ENCODE data around the gene CDYL. TPM values are rescaled to one million over a fixed set of nuclear protein-coding genes. Genes with fewer than 3 reads are reported as not detected.

Gene CDYL
- total RNA-seq, 2 experiments from 2014 or later, result 25.0 to 33.6 TPM

DNA sequence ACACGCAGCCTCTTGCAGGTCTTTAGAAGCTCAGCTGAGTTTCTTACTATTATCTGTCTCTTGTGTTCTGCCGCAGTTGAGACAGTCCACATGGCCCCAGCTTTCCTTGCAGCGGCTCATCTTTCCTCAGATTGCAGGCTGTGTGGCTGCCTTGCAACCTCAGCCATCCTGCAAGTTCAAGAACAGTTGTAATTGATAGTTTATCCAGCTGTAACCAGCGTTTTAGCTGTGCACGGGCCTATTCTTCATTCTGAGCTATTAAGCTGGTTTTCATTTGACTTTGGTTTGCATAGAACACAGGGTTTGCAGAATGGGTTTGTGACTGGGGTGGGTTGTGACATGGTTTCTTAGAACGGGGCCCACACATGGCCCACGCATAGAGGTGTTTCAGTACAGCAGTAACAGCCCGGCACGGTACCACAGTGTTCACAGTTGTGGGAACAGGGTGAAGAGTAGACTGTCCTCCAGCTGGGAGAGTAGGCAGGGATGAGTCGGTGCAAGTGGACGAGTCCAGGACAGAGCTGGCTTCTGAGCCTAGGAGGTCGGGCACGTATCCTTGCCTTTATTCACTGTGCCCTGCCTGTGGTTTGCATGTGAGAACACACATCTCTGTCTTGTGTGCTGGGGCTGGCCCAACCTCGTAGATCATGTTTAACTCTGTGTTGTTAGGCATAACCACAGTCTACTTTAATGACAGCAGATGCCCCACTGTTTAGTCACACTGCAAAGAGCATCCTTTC lies 138.4 kb downstream of the CDYL start:
- no peak for DNase-seq
- no peaks in the 10 kb centered on the region for H3K27me3 Mint-ChIP-seq
- POLR2A ChIA-PET, result no interaction called here
- peaks cover 36% of the 10 kb centered on the region for H3K4me1 Mint-ChIP-seq
- no peak overlapping the region for H3K4me3 Mint-ChIP-seq
- CTCF ChIA-PET, result interaction anchor here (0.9 kb wide), 1 partner anchor 21 kb away, joined by 3 read pairs; no protein-coding TSS in a partner anchor
- peaks cover 11% of the 10 kb centered on the region for H3K36me3 Mint-ChIP-seq (ENCODE audit: low read depth)
- H3K27ac Mint-ChIP-seq, result no peak overlapping the region
- no peaks in the 10 kb centered on the region for H3K9me3 Mint-ChIP-seq

DNA sequence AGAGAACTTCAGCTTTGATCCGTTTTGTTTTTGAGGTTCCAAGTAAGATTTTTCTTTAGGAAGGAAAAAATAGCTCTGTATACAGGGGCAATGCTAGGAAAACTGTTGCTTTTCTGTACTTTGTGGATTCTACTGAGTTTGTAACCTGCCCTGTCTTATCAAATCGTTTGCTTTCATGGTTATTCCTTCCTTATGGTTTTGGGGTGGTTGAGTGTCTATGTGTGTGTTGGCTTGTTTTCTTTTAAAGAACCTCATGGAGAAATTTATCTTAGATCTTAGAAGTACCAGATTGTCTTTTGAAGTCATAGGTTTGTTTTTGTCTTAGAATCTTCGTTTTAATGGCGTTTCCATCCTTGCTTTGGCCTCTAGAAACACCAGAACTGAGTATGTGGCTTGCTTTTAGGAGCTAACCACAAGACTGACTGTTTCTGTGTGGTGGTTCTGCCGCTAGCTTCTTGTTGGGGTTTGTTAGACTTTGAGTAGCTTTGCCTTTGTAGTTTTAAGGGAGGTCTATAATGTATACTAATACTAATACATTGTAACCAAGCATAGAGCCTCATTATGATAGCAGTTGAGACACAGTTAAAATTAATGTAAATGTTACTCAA lies 140.9 kb downstream of the CDYL start:
- no peaks in the 10 kb centered on the region for H3K9me3 Mint-ChIP-seq
- peak overlapping the region; percentile 76 for H3K27ac Mint-ChIP-seq
- H3K4me1 Mint-ChIP-seq, result peaks cover 36% of the 10 kb centered on the region
- DNase-seq, result peak; percentile 32
- no peaks in the 10 kb centered on the region for H3K27me3 Mint-ChIP-seq
- peaks cover 6% of the 10 kb centered on the region for H3K36me3 Mint-ChIP-seq (ENCODE audit: low read depth)
- H3K4me3 Mint-ChIP-seq, result no peak overlapping the region
- ChIA-PET CTCF (interaction anchor here (0.6 to 0.9 kb wide), 3 partner anchors 10 to 198 kb away, joined by 3 read pairs; no protein-coding TSS in a partner anchor), POLR2A (no interaction called here)

DNA sequence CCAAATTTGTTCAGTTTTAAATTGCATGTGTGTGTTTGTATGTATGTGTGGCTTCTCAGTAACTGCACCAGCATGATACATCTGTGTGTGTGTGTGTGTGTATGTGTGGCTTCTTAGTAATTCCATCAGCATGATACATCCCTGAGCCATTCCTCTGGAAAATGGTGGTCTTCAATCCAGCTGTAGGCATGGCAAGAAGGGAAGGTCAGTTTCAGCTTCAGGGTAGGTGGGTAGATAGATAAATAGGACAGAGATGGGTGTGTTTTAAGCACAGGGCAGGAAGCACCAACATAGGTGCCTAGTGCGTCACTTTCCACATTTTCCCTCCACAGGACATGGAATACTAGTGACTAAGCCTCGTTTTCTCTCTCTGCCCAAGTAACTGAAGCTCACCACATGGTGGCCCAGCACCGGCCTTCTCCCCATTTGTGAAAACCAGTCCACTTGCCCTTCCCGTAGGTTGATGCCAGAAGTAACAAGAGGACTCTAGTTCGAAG lies 144.8 kb downstream of the CDYL start:
- ChIA-PET POLR2A (no interaction called here), CTCF (no interaction called here)
- DNase-seq, result no peak
- no peak overlapping the region for H3K27ac Mint-ChIP-seq
- peaks cover 33% of the 10 kb centered on the region for H3K4me1 Mint-ChIP-seq
- no peaks in the 10 kb centered on the region for H3K9me3 Mint-ChIP-seq
- no peaks in the 10 kb centered on the region for H3K27me3 Mint-ChIP-seq
- H3K4me3 Mint-ChIP-seq, result no peak overlapping the region
- peaks cover 8% of the 10 kb centered on the region for H3K36me3 Mint-ChIP-seq (ENCODE audit: low read depth)

DNA sequence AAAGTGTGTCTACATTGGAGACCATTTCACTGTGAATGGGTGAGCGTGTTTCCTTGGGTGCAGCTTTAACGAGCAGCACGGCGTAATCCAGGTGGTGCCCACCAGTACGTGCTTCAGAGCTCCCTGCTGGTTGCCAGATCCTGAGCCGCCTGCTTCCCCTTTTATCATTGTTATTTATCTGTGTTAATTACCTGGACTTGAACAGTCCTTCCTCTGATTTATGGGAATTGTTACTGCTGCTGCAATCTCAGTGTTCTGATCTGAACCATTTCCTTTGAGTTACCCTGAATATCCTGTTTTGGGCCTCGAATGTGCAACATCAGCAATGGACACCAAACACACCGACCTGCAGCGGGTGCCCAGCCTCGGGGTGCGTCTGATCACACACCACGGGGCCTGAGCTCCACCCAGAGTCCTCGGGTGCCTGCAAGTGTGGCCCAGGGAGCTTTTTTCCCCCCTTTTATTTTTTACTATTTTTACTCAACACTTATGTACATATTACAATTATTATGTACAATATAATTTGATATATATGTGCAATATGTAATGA lies 146.4 kb downstream of the CDYL start:
- Mint-ChIP-seq H3K4me3 (no peak overlapping the region), H3K9me3 (no peaks in the 10 kb centered on the region), H3K4me1 (peaks cover 17% of the 10 kb centered on the region), H3K36me3 (ENCODE audit: low read depth) (peaks cover 7% of the 10 kb centered on the region), H3K27me3 (no peaks in the 10 kb centered on the region), H3K27ac (no peak overlapping the region)
- POLR2A ChIA-PET, result no interaction called here
- CTCF ChIA-PET, result no interaction called here
- DNase-seq, result no peak

DNA sequence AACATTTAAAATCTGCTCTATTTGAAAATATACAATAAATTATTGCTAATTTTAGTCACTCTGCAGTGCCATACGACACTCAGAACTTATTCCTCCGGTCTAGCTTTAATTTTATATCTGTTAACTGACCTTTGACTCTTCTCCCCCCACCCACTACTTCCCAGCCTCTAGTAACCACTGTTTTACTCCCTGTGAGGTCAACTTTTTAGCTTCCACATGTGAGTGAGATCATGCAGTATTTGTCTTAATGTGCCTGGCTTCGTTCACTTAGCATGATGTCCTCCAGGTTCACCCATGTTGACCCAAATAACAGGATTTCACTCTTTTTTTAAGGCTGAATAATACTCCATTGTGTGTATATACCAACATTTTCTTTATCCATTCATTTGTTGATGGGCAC lies 146.9 kb downstream of the CDYL start:
- H3K4me3 Mint-ChIP-seq, result no peak overlapping the region
- ChIA-PET POLR2A (no interaction called here), CTCF (no interaction called here)
- DNase-seq, result no peak
- no peaks in the 10 kb centered on the region for H3K27me3 Mint-ChIP-seq
- H3K27ac Mint-ChIP-seq, result no peak overlapping the region
- H3K36me3 Mint-ChIP-seq (ENCODE audit: low read depth), result peaks cover 7% of the 10 kb centered on the region
- H3K9me3 Mint-ChIP-seq, result no peaks in the 10 kb centered on the region
- H3K4me1 Mint-ChIP-seq, result peaks cover 16% of the 10 kb centered on the region

DNA sequence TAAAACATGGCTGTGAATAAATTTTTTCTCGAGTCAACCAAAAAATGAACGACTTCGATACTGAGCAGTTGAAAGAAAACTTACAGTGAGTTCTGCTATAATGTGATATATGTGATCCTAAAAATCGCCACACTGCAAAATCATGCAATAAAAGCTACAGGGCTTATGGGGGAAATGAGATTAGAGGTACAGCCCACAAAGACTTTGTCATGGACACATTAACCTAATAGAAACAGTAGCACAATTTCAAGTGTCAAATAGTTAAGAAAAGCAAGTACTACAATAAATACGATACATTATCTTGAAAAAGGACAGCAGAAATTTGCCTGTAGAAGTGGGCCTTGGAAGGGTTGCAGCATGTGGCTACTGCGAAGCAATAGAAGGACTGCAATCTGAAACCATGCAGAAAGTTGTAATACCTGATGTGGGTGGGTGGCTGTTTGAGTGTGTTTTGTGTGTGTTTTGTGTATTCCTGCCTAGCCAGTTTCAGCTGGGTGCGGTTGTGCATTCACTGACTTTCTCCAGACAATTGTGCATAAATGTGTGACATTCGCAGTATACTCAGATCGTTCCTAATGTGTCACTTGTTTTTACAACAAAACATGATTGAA lies 148.6 kb downstream of the CDYL start:
- Mint-ChIP-seq H3K27ac (no peak overlapping the region), H3K36me3 (ENCODE audit: low read depth) (peaks cover 7% of the 10 kb centered on the region), H3K27me3 (no peaks in the 10 kb centered on the region), H3K9me3 (no peaks in the 10 kb centered on the region), H3K4me1 (peaks cover 21% of the 10 kb centered on the region), H3K4me3 (no peak overlapping the region)
- ChIA-PET CTCF (interaction anchor here (0.7 kb wide), 1 partner anchor 18 kb away, joined by 3 read pairs; no protein-coding TSS in a partner anchor), POLR2A (no interaction called here)
- no peak for DNase-seq

DNA sequence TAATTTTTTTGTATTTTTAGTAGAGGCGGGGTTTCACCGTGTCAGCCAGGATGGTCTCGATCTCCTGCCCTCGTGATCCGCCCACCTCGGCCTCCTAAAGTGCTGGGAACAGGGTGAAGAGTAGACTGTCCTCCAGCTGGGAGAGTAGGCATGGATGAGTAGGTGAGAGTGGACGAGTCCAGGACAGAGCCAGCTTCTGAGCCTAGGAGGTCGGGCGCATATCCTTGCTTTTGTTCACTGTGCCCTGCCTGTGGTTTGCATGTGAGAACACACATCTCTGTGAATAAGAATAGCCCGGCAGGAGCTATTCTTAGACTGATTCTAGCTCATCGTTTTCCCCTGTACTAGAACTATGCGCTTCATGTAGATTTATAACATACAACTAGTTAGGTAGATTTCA lies 149.4 kb downstream of the CDYL start:
- Mint-ChIP-seq H3K4me1 (peaks cover 21% of the 10 kb centered on the region), H3K27me3 (no peaks in the 10 kb centered on the region), H3K9me3 (no peaks in the 10 kb centered on the region), H3K27ac (no peak overlapping the region), H3K4me3 (no peak overlapping the region), H3K36me3 (ENCODE audit: low read depth) (peaks cover 7% of the 10 kb centered on the region)
- CTCF ChIA-PET, result no interaction called here
- DNase-seq, result no peak
- POLR2A ChIA-PET, result no interaction called here

DNA sequence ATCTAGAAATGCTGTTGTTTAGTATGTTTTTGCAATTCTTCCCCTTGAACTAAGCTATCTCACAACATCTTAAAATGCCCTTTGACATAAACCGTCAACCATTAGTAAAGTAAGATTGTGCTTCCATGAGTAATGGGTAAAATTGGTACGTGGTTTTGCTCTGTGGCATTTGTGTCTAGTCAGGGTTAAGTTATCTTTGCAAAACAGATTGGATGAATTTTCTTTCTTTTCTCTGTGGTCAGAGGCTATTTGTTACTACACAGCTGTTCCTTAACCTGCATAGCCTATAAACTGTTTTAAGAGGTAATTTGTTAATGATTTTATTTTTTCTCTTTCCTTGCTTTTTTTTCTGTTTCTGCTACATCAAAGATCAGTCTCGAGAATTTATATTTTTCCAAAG lies 152.2 kb downstream of the CDYL start:
- H3K4me3 Mint-ChIP-seq, result no peak overlapping the region
- H3K4me1 Mint-ChIP-seq, result peaks cover 26% of the 10 kb centered on the region
- H3K9me3 Mint-ChIP-seq, result no peaks in the 10 kb centered on the region
- CTCF ChIA-PET, result interaction anchor here (2.0 kb wide), 1 partner anchor 14 kb away, joined by 7 read pairs; no protein-coding TSS in a partner anchor
- H3K36me3 Mint-ChIP-seq (ENCODE audit: low read depth), result peaks cover 5% of the 10 kb centered on the region
- no peak for DNase-seq
- no peaks in the 10 kb centered on the region for H3K27me3 Mint-ChIP-seq
- H3K27ac Mint-ChIP-seq, result no peak overlapping the region
- POLR2A ChIA-PET, result no interaction called here

DNA sequence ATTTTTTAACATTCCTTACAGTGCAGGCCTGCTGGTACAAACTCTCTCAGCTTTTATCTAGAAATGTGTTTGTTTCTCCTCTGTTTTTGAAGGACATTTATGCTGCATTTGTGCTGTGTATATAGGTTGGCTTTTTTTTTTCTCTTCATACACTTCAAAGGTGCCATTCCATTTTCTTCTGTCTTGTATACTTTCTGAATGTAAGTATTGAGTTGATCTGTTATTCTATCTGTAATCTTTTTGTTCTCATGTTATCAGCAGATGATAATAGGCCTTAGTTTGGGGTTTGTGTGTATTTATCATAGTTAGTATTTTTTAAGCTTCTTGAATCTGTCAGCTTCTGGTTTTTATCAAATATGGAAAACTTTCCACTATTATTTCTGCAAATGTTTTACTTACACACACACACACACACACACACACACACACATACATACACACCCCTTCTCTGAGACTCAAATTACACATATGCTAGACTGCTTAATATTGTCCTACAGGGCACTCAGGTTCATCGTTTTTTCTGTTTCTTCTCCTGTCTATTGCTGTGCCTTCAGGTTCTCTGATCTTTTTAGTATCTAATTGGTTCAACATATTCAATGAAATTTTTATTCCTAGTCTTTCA lies 153.0 kb downstream of the CDYL start:
- Mint-ChIP-seq H3K9me3 (no peaks in the 10 kb centered on the region), H3K27me3 (no peaks in the 10 kb centered on the region), H3K27ac (no peak overlapping the region), H3K4me3 (no peak overlapping the region), H3K4me1 (peaks cover 24% of the 10 kb centered on the region), H3K36me3 (ENCODE audit: low read depth) (peaks cover 3% of the 10 kb centered on the region)
- ChIA-PET POLR2A (no interaction called here), CTCF (interaction anchor here (0.8 kb wide), 1 partner anchor 35 kb away, joined by 3 read pairs; no protein-coding TSS in a partner anchor)
- DNase-seq, result no peak

DNA sequence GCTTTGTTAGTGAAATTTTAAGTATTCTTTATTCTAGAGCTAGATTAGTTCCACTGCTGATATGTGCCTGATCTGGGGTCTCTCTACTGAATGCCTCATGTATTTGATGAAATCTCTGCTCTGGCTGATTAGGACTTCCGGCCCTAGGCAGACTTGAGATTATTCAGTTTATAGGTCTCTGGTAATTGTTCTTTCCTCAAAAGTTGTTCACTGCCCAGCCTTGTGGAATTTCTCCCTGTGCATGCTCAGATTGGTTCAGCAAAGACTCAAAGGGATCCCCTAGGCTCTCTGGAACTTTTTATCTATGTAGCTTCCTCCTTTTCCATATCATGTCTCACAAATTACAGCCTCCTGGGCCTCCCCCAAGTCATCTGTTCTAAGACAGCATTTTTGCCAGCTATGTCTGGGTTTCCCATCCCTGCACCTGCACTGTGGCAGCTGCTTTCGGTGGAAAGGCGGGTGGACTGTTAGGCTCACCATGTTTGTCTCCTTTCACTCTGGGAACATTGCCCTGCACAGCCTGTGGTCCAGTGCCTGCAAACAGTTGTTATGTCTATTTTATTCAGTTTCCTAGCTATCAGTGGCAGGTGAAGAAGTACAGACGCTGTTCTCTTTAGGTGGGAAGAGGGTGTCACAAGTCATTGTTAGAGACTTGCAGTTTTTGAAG lies 154.0 kb downstream of the CDYL start:
- no peaks in the 10 kb centered on the region for H3K36me3 Mint-ChIP-seq (ENCODE audit: low read depth)
- CTCF ChIA-PET, result interaction anchor here (0.8 to 1.2 kb wide), 2 partner anchors 36 to 74 kb away, joined by 3 read pairs; partner anchors contain the start of gene RPP40
- no peak for DNase-seq
- no peaks in the 10 kb centered on the region for H3K9me3 Mint-ChIP-seq
- peaks cover 28% of the 10 kb centered on the region for H3K4me1 Mint-ChIP-seq
- no peaks in the 10 kb centered on the region for H3K27me3 Mint-ChIP-seq
- H3K4me3 Mint-ChIP-seq, result no peak overlapping the region
- POLR2A ChIA-PET, result no interaction called here
- no peak overlapping the region for H3K27ac Mint-ChIP-seq

DNA sequence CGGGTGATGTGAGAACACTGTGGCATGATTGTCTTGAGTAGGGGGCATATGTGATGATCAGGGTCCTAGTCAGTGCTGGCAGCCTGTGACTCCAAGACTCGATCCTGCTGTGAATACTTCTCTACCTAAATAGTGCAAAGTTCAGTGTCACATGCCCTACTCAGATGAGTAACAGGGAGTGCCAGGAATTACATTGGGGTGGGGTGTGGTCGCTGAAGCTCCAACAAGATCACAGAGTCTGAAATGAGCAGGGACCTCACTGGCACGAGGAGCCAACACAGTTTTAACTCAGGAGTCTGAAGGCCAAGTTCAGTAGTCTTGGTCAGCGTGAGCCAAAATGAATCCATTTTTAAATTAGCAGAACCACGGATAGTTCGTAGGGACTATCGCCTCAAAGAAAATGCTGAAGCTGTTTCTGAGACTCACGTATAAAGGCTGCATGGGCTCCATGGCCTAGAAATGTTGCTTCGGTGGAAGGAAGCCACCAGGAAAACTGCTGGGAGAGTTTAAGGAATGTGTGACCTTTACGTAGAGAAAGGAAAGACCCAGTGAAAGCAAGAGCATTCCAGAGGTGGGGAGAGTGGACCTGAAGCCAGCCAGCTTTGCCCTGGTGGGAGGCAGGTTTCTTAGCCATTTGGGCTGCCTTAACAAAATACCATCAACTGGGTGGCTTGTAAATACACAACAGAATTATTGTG lies 155.5 kb downstream of the CDYL start:
- POLR2A ChIA-PET, result no interaction called here
- peaks cover 42% of the 10 kb centered on the region for H3K4me1 Mint-ChIP-seq
- no peaks in the 10 kb centered on the region for H3K9me3 Mint-ChIP-seq
- no peak overlapping the region for H3K4me3 Mint-ChIP-seq
- CTCF ChIA-PET, result interaction anchor here (1.2 kb wide), 2 partner anchors 16 to 72 kb away, joined by 3 read pairs; partner anchors contain the start of gene RPP40
- no peak for DNase-seq
- no peaks in the 10 kb centered on the region for H3K36me3 Mint-ChIP-seq (ENCODE audit: low read depth)
- H3K27me3 Mint-ChIP-seq, result no peaks in the 10 kb centered on the region
- H3K27ac Mint-ChIP-seq, result no peak overlapping the region
